Large intestine (tissue), 3 donors: ENCODE results near the gene MR1. TPM values are rescaled to one million over a fixed set of nuclear protein-coding genes. Genes with fewer than 3 reads are reported as not detected.
A peak's percentile ranks its signal among the peaks of the same experiment; 100 is the strongest.

Experiments
- DNase-seq, 2 donors: peaks; one replicate each; pipeline versions ENCODE4 v3.0.0 to v3.0.0-alpha.2; 2013
- H3K27ac ChIP-seq: one replicate; pipeline ENCODE4 v1.5.1; 2013; ENCODE audit warnings: low read length
- H3K27me3 ChIP-seq: 2 replicates; pipeline ENCODE4 v1.6.1; 2013; ENCODE audit warnings: low read length; ENCODE audit not compliant: control insufficient read depth, insufficient read depth
- H3K36me3 ChIP-seq: 2 replicates; pipeline ENCODE4 v1.6.1; 2013; ENCODE audit warnings: low read length; ENCODE audit not compliant: control insufficient read depth, insufficient read depth
- H3K4me1 ChIP-seq: one replicate; pipeline ENCODE4 v1.6.1; 2013; ENCODE audit warnings: low read length; ENCODE audit not compliant: control insufficient read depth, insufficient read depth
- H3K4me3 ChIP-seq: one replicate; pipeline ENCODE4 v1.5.1; 2013; ENCODE audit warnings: low read length
- H3K9me3 ChIP-seq: one replicate; pipeline ENCODE4 v1.6.1; 2013; ENCODE audit warnings: mild to moderate bottlenecking, low read depth, low read length, moderate library complexity; ENCODE audit not compliant: control insufficient read depth
- WGBS: methylation state at CpG from one replicate; pipeline ENCODE4 v1.1.5; 2013; ENCODE audit warnings: low lambda C conversion rate; ENCODE audit not compliant: insufficient coverage; 5-methylcytosine and 5-hydroxymethylcytosine counted together
- polyA plus RNA-seq: library from polyadenylated mRNA; unstranded; fragments of 120-200 nt; gene quantifications from one replicate; pipeline ENCODE4 v1.2.1, GENCODE V29; 2013

MR1 gene
- polyA plus RNA-seq, 1 donor, result 10.9 TPM

- H3K4me3 ChIP-seq, result no peak overlapping the region
- WGBS, result 0% methylated on average over 1 of the region's 6 CpGs
- peak in 1 of 2 donors; percentile 58 for DNase-seq
- no peaks in the 10 kb centered on the region for H3K9me3 ChIP-seq
- no peak overlapping the region for H3K27ac ChIP-seq
- H3K27me3 ChIP-seq, result peaks cover 2% of the 10 kb centered on the region
- peaks cover 2% of the 10 kb centered on the region for H3K4me1 ChIP-seq
- no peaks in the 10 kb centered on the region for H3K36me3 ChIP-seq
Observed at GRCh38 chr1:181083842-181084605, 50.2 kb downstream of the MR1 start.

- Histone ChIP-seq H3K36me3 (no peaks in the 10 kb centered on the region), H3K9me3 (no peaks in the 10 kb centered on the region), H3K4me1 (peaks cover 2% of the 10 kb centered on the region), H3K27ac (no peak overlapping the region), H3K4me3 (no peak overlapping the region), H3K27me3 (peaks cover 2% of the 10 kb centered on the region)
- no peak for DNase-seq
- no CpG with 5 or more reads among the region's 4 CpGs for WGBS
Observed at GRCh38 chr1:181084606-181084969, 50.8 kb downstream of the MR1 start.

GRCh38 chr1:181086091-181086490 is 52.3 kb downstream of the MR1 start:
- Histone ChIP-seq H3K9me3 (no peaks in the 10 kb centered on the region), H3K27me3 (no peaks in the 10 kb centered on the region), H3K4me1 (peaks cover 2% of the 10 kb centered on the region), H3K4me3 (no peak overlapping the region), H3K36me3 (no peaks in the 10 kb centered on the region), H3K27ac (no peak overlapping the region)
- no CpG with 5 or more reads among the region's 1 CpG for WGBS
- no peak for DNase-seq

GRCh38 chr1:181086926-181087325 is 53.1 kb downstream of the MR1 start:
- DNase-seq, result no peak
- Histone ChIP-seq H3K4me1 (peaks cover 4% of the 10 kb centered on the region), H3K4me3 (no peak overlapping the region), H3K27me3 (no peaks in the 10 kb centered on the region), H3K27ac (no peak overlapping the region), H3K9me3 (no peaks in the 10 kb centered on the region), H3K36me3 (no peaks in the 10 kb centered on the region)
- WGBS, result no CpG with 5 or more reads among the region's 5 CpGs

GRCh38 chr1:181087400-181087901 is 53.7 kb downstream of the MR1 start:
- Histone ChIP-seq H3K4me3 (no peak overlapping the region), H3K36me3 (no peaks in the 10 kb centered on the region), H3K27me3 (no peaks in the 10 kb centered on the region), H3K9me3 (no peaks in the 10 kb centered on the region), H3K27ac (no peak overlapping the region), H3K4me1 (peaks cover 4% of the 10 kb centered on the region)
- no peak for DNase-seq
- 50% methylated on average over 1 of the region's 8 CpGs for WGBS

- DNase-seq, result peak; percentile 96 to 98
- H3K9me3 ChIP-seq, result no peaks in the 10 kb centered on the region
- H3K27ac ChIP-seq, result peak within 1 kb of the TSS; percentile 86
- H3K4me1 ChIP-seq, result peaks cover 4% of the 10 kb centered on the region
- WGBS, result no CpG with 5 or more reads among the region's 76 CpGs
- peak within 1 kb of the TSS; percentile 76 for H3K4me3 ChIP-seq
- H3K36me3 ChIP-seq, result no peaks in the 10 kb centered on the region
- H3K27me3 ChIP-seq, result no peaks in the 10 kb centered on the region
Observed at GRCh38 chr1:181088079-181089016, 54.6 kb downstream of the MR1 start, which contains the start of gene IER5. TSS of gene IER5 (plus strand) at chr1:181088700. CDS start at chr1:181088903, 203 bp downstream.

- Histone ChIP-seq H3K27me3 (no peaks in the 10 kb centered on the region), H3K4me1 (peaks cover 5% of the 10 kb centered on the region), H3K4me3 (peak overlapping the region; percentile 76), H3K9me3 (no peaks in the 10 kb centered on the region), H3K36me3 (no peaks in the 10 kb centered on the region), H3K27ac (peak overlapping the region; percentile 86)
- DNase-seq, result peak in 1 of 2 donors; percentile 45
- WGBS, result no CpG with 5 or more reads among the region's 97 CpGs
Observed at GRCh38 chr1:181089017-181089675, 55.4 kb downstream of the MR1 start.

GRCh38 chr1:181089676-181090544 is 56.1 kb downstream of the MR1 start:
- Histone ChIP-seq H3K4me1 (peaks cover 9% of the 10 kb centered on the region), H3K36me3 (no peaks in the 10 kb centered on the region), H3K4me3 (peak overlapping the region; percentile 76), H3K27ac (peak overlapping the region; percentile 76), H3K27me3 (no peaks in the 10 kb centered on the region), H3K9me3 (no peaks in the 10 kb centered on the region)
- DNase-seq, result peak; percentile 55 to 80
- WGBS, result 0% methylated on average over 4 of the region's 48 CpGs

- Histone ChIP-seq H3K36me3 (no peaks in the 10 kb centered on the region), H3K4me1 (peaks cover 9% of the 10 kb centered on the region), H3K9me3 (no peaks in the 10 kb centered on the region), H3K4me3 (peak overlapping the region; percentile 76), H3K27me3 (no peaks in the 10 kb centered on the region), H3K27ac (peak overlapping the region; percentile 76)
- 0% methylated on average over 1 of the region's 9 CpGs for WGBS
- peak; percentile 57 to 79 for DNase-seq
Observed at GRCh38 chr1:181090641-181091126, 56.9 kb downstream of the MR1 start.
